ENCODE results near the gene CNTD1. TPM values are rescaled to one million over a fixed set of nuclear protein-coding genes. Genes with fewer than 3 reads are reported as not detected.
"Not testable (repeated sequence)": the region's sequence is repeated elsewhere in the genome, so short reads cannot be mapped to it uniquely, and the experiment has no call there.

The CNTD1 gene
- total RNA-seq, 4 donors from 2014 or later, result 0.09 to 2.9 TPM; not detected in 2

DNA sequence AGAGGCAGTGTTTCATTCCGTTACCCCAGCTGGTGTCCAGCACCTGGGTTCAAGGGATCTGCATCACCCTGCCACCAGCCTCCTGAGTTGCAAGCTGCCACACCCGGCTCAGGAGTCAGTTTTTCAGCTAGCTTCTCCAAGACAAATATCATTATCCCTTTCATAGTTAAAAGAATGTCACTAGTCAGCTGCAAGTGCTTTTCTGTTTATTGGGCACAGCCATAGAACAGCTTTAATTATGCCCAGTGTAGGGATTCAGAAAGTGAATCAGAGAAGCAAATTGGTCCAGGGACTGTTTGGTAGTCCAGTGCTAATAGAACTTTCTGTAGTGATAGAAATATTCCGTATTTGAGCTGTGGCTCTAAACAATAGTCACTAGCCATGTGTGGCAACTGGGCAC is 49.4 kb downstream of the CNTD1 start:
- no peak for ATAC-seq (ENCODE audit: low FRiP score)
- TF ChIP-seq CTCF (IDR thresholded peaks at IDR 0.05), result no peak
- DNase-seq (ENCODE audit: low spot score), result no peak

DNA sequence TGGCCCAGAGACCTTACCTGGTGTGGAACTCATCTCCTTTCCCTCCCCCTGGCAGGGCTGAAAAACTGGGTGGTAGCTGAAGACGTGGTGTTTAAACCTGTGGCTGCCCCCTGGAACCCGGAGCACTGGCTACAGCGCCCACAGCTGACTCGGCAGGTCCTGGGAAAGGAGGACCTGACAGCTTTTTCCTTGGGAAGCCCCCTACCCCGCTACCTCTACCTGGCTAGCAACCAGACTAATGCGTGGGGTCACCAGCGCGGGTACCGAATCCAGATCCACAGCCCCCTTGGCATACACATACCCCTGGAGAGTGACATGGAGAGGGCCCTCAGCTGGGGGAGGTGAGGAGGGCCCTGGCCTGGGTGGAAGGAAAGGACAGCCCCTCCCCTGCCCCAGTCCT is 50.4 kb downstream of the CNTD1 start:
- no peak for ATAC-seq (ENCODE audit: low FRiP score)
- TF ChIP-seq CTCF (IDR thresholded peaks at IDR 0.05), result no peak
- DNase-seq (ENCODE audit: low spot score), result no peak

GRCh38 chr17:42849451-42850181 is 51.0 kb downstream of the CNTD1 start:
- ATAC-seq (ENCODE audit: low FRiP score) (no peak), DNase-seq (ENCODE audit: low spot score) (no peak)

GRCh38 chr17:42850954-42851353 is 52.3 kb downstream of the CNTD1 start, which contains the start of gene AOC3:
Gene AOC3 (plus strand): TSS chr17:42851199. CDS start chr17:42851344, 145 bp downstream.
- ATAC-seq (ENCODE audit: low FRiP score), result peak; percentile 39
- no peak for TF ChIP-seq CTCF (IDR thresholded peaks at IDR 0.05)

More at GRCh38 chr17:42849451-42850181, 51.0 kb downstream of the CNTD1 start:
- no peak for TF ChIP-seq CTCF (IDR thresholded peaks at IDR 0.05)

DNA sequence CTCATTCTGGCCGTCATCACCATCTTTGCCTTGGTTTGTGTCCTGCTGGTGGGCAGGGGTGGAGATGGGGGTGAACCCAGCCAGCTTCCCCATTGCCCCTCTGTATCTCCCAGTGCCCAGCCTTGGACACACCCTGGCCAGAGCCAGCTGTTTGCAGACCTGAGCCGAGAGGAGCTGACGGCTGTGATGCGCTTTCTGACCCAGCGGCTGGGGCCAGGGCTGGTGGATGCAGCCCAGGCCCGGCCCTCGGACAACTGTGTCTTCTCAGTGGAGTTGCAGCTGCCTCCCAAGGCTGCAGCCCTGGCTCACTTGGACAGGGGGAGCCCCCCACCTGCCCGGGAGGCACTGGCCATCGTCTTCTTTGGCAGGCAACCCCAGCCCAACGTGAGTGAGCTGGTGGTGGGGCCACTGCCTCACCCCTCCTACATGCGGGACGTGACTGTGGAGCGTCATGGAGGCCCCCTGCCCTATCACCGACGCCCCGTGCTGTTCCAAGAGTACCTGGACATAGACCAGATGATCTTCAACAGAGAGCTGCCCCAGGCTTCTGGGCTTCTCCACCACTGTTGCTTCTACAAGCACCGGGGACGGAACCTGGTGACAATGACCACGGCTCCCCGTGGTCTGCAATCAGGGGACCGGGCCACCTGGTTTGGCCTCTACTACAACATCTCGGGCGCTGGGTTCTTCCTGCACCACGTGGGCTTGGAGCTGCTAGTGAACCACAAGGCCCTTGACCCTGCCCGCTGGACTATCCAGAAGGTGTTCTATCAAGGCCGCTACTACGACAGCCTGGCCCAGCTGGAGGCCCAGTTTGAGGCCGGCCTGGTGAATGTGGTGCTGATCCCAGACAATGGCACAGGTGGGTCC is 52.9 kb downstream of the CNTD1 start:
- not testable (repeated sequence) for DNase-seq (ENCODE audit: low spot score); ATAC-seq (ENCODE audit: low FRiP score)

More at GRCh38 chr17:42850954-42851353, 52.3 kb downstream of the CNTD1 start, which contains the start of gene AOC3:
- no peak for DNase-seq (ENCODE audit: low spot score)

- no peak for TF ChIP-seq CTCF (IDR thresholded peaks at IDR 0.05)
- no peak for DNase-seq (ENCODE audit: low spot score)
- ATAC-seq (ENCODE audit: low FRiP score), result no peak
These were observed 53.7 kb downstream of the CNTD1 start for GRCh38 chr17:42852351-42852750.

- ATAC-seq (ENCODE audit: low FRiP score) (no peak), DNase-seq (ENCODE audit: low spot score) (no peak)
- TF ChIP-seq CTCF (IDR thresholded peaks at IDR 0.05), result no peak
These were observed 54.3 kb downstream of the CNTD1 start for GRCh38 chr17:42853004-42853403.
